Measurements from ENCODE around the gene TMOD2.

DNA sequence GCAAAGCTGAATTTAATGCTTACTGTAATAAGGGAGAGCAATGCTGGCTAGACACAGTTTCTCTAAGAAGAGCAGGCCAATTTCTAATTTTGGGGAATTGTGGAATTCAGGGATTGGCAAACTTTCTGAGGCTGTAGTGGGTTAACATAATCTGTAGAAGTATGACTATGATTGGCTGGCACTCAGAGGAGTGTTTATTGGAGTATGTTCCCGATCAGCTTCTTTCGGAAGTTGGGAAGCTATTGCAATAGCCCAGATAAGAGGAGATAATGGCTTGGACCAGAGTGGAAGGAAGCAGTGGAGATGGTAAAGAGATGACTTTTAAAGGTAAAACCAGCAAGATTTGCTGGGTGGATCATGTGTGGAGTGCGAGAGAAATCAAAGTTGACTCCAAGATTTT is 97.4 kb downstream of the TMOD2 start:
- TF ChIP-seq EZH2 (IDR thresholded peaks at IDR 0.05): no peak
- TF ChIP-seq, protein P1, sequence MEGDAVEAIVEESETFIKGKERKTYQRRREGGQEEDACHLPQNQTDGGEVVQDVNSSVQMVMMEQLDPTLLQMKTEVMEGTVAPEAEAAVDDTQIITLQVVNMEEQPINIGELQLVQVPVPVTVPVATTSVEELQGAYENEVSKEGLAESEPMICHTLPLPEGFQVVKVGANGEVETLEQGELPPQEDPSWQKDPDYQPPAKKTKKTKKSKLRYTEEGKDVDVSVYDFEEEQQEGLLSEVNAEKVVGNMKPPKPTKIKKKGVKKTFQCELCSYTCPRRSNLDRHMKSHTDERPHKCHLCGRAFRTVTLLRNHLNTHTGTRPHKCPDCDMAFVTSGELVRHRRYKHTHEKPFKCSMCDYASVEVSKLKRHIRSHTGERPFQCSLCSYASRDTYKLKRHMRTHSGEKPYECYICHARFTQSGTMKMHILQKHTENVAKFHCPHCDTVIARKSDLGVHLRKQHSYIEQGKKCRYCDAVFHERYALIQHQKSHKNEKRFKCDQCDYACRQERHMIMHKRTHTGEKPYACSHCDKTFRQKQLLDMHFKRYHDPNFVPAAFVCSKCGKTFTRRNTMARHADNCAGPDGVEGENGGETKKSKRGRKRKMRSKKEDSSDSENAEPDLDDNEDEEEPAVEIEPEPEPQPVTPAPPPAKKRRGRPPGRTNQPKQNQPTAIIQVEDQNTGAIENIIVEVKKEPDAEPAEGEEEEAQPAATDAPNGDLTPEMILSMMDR (IDR thresholded peaks at IDR 0.05): no peak
